GM21576 (cell line): ENCODE results near the gene DPY30.
"Not testable (repeated sequence)": the region's sequence is repeated elsewhere in the genome, so short reads cannot be mapped to it uniquely, and the experiment has no call there.

ENCODE experiments used
- ATAC-seq: cut with Tn5 transposase; IDR thresholded peaks from one replicate; pipeline ENCODE4 v1.9.1; 2021; ENCODE audit warnings: mild to moderate bottlenecking, moderate library complexity; ENCODE audit not compliant: unreplicated experiment

Gene DPY30

DNA sequence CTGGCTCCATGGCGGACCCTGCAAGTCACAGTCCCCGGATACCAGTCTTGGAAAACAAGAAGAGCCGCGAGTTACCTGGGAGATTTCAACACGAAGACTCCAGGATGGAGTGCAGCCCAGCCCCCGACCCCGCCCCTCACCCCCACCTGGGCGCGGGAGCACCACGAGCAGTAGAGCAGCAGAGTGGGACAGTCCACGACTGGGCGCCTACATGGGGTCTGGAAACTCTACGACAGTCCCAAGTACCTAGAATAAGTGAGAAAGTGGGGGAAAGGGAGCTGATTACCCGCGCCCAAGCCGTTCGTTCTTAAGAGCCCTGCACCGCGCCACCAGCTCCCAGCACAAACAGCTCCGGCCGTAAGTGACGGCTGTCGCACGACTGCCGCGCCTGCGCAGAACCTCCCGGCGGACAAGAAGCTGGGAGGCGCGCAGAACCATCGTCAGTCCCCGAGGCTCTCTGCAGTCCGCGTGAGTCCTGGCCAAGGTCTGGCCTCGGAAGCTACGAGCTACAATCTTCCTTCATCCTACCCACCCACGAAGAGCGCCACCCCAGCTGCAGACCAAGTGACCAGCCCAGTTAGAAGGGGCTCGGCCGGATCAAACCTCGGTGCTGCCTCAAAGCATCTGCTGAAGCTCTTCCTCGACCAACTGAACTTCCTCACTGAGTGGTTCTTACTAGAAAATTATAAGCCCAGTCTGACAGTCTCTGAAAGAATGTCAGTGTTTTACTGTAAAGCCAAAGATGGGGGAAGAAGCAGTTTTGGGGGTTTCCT, at the start of gene DPY30:
Gene DPY30 (minus strand): TSS at position 359 of the 773 bp plus-strand sequence. CDS start 349 bp downstream, at position 10.
- peak; percentile 88 for ATAC-seq

DNA sequence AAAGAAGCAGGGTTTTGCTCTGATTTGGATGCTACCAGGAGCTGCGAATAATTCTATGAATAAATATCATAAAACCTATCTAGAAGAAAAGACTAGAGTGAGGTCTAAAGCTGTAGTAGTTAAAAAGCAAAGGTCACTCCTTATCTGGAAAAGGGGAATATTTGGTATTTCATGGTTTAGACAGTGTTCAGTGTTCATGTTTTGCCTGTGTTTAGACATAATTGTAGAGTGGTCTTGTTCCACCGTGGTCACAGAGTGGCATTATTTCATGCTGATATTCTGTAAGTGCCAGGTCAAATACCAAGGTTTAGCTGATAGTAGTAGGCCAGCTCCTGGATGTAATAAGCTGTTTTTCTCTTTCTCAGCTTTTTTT, 34.5 kb upstream of the DPY30 start:
- ATAC-seq = no peak

DNA sequence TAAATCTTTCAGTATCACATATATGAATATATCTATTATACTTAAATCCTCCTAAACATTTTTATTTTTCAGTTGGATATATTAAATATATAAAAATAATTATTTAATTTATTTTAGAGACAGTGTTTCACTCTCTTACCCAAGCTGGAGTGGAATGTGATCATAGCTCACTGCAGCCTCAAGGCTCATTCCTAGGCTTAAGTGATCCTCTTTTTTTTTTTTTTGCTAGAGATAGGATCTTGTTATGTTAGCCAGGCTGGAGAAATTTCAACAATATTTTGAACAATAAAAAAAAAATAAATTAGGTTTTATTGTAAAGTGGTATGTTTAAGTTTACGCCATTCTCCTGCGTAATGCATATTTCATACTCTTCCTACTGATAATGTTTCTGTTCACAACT, 27.9 kb upstream of the DPY30 start:
- no peak for ATAC-seq

DNA sequence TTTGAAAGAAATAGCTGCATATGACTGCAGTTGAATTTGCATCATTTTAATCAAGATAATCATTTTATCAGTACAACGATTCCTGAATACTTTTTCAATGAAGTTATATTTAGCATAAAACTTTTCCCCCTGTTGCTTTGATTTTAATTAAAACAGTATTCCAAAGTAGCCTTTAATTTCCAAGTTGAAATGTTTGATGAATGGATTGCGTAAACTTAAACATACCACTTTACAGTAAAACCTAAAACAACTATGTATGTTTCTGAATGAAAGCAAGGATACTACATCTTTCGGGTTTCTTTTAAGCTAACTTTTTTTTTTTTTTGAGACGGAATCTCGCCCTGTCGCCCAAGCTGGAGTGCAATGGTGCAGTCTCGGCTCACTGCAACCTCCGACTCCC, 25.1 kb upstream of the DPY30 start:
- ATAC-seq = no peak

DNA sequence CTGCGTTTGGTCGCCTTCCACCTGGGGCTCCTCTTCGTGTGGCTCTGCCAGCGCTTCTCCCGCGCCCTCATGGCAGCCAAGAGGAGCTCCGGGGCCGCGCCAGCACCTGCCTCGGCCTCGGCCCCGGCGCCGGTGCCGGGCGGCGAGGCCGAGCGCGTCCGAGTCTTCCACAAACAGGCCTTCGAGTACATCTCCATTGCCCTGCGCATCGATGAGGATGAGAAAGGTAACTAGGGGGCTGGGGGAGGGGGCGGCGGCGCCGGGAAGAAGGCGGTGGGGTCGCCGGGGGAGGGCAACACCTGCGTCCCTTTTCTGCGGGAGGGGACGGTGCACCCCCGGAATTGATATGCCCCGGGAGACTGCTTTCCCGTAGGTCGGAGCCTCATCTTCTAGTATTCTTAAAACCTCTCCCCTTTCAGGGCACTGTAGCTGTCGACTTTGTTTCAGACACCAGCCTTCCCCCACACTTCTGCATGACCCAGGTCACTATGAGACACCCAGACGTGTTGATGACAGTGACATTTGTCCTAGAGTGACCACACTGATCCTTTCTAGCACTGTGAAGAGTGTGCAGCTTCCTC, 24.5 kb upstream of the DPY30 start:
- ATAC-seq = peak; percentile 8

DNA sequence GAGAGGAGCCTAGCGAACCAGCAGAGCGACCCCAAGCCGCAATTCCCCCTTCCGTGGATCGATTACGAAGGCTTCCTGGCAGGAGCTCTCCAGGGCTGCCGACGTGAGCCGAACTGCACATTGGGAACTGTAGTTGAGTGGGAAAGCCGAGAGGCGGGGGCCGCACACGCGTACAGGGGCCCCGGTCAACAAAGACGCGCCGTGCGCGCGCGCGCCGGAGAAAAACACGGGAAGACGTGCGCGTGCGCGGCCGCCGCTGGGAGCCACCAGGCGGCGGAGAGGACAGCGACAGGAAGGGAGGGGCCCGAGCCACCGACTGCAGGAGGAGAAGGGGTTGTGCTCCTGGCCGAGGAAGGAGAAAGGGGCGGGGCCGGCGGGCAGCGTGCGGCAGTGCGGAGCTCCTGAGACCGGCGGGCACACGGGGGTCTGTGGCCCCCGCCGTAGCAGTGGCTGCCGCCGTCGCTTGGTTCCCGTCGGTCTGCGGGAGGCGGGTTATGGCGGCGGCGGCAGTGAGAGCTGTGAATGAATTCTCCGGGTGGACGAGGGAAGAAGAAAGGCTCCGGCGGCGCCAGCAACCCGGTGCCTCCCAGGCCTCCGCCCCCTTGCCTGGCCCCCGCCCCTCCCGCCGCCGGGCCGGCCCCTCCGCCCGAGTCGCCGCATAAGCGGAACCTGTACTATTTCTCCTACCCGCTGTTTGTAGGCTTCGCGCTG, 23.9 kb upstream of the DPY30 start, which contains the start of gene SPAST:
Gene SPAST (plus strand): TSS at position 247 of the 711 bp plus-strand sequence. CDS start 276 bp downstream, at position 523.
- ATAC-seq = peak; percentile 94

DNA sequence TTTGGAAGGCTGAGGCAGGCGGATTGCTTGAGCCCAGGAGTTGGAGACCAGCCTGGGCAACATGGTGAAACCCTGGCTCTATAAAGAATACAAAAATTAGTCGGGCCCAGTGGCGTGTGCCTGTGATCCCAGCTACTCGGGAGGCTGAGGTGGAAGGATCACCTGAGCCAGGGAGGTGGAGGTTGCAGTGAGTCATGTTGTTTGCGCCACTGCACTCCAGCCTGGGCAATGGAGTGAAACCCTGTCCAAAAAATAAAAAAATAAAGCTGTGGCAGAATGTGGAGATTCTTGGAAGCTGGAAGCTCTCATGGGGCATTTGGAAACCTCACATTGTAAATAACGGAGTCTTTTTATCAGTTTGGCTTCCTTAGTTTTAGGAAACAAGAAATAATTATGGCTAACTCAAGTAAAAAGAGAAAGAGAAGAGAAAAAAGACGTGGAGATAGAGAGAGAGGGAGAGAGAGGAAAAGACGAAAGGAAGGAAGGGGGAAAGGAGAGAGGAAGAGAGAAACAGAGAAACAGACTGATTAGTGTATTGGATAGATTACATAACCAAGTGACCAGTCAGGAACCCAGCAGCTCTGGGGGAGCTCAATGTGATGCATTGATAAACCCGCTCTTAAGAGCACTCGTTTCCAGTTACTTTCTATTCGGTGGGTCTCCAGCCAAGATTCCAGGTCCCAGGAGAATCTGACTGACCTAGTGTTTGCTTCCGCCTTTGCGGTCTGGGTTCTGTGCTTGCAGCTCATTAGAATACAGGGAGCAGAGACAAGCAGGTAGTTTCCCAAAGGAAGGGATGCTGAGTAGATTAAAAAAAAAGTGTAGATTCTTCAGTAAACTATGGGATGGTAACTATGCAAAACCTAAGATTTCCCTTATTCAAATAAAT, 22.6 kb upstream of the DPY30 start:
- no peak for ATAC-seq

DNA sequence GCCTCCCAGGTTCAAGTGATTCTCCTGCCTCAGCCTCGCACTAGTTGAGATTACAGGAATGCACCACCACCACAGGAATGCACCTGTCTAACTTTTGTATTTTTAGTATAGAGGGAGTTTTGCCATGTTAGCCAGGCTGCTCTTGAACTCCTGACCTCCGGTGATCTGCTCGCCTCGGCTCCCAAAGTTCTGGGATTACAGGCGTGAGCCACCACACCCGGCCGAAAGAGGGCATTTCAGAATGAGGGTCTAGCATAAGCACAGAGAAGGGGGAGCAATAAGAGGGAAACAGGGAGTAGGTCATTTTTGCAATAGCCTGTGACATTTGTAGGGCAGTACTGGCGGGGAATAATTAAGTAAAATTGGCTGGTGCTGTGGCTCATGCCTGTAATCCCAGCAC, 21.8 kb upstream of the DPY30 start:
- ATAC-seq = no peak

DNA sequence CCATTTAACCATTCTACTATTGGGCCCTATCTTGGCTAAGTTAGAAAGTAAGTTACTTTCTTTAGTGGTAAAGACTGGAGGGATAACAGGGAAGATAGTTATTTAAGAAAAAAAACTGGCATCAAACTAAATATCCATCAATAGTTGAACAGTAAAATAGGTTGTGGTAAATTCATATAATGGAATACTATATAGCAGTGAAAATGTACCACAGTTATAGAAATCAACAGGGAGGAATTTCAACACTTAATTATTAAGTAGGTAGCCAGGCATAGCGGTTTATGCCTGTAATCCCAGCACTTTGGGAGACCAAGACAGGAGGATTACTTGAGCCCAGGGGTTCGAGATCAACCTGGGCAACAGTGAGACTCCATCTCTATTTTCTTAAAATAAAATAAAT, 20.7 kb upstream of the DPY30 start:
- ATAC-seq = no peak

DNA sequence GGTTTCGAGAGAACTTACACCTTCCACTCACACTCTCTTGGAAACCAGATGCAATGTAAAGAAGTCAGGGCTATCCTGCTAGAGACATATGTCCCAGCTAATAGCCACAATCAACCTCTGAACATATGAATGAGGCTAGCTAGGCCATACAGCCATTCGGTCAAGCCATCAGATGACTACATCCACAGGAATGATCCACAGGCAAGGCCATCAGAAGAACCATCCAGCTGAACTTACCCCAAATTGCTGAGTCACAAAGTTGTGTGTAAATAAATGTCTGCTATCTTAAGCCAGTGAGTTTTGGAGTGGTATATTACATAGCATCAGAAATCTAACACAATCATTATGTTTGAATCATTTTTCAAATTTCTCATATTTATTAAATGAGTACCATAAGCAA, 18.5 kb upstream of the DPY30 start:
- ATAC-seq = no peak

DNA sequence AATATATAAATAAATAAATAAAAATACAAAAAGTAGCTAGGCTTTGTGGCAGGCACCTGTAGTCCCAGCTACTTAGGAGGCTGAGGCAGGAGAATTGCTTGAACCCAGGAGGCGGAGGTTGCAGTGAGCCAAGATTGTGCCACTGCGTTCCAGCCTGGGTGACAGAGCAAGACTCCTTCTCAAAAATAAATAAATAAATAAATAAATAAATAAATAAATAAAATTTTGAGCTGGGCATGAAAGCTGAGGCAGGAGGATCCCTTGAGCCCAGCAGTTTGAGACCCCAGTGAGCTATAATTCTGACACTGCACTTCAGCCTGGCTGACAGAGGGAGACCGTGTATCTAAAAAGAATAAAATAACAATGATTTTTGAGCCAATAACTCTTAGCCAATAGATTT, 15.0 kb upstream of the DPY30 start:
- ATAC-seq = not testable (repeated sequence)

DNA sequence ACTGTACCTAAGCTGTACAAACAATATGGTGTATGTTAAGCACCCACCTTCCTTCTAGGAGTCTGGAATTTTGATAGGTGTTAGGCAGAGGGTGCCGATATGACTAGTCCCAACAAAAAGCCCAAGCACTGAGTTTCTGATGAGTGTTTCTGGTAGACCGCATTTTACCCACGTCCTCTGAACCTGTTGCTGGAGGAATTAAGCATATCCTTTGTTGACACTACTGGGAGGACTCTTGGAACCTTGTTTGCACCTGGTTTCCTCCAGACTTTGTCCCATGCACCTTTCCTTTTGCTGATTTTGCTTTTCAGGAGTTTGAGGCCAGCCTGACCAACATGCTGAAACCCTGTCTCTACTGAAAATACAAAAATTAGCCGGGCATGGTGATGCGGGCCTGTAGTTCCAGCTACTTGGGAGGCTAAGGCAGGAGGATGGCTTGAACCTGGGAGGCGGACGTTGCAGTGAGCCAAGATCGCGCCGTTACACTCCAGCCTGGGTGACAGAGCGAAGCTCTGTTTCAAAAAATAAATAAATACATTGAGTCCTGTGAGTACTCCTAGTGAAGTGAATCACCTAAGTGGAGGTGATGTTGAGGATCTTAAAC, 12.3 kb upstream of the DPY30 start:
- ATAC-seq = no peak

DNA sequence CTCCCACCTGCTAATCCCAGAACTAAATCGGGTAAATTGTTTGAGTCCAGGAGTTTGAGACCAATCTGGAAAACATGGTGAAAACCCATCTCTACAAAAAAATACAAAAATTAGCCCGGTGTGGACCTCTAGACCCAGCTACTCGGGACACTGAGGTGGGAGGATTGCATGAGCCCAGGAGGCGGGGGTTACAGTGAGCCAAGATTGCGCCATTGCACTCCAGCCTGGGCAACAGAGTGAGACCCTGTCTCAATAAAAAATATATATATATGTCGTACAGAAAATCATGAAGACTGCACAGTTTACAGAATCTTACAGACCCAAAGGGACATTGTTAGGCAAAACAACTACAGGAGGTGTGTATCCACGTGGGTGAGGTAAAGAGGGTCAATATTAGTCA, 4.0 kb upstream of the DPY30 start:
- ATAC-seq = no peak

DNA sequence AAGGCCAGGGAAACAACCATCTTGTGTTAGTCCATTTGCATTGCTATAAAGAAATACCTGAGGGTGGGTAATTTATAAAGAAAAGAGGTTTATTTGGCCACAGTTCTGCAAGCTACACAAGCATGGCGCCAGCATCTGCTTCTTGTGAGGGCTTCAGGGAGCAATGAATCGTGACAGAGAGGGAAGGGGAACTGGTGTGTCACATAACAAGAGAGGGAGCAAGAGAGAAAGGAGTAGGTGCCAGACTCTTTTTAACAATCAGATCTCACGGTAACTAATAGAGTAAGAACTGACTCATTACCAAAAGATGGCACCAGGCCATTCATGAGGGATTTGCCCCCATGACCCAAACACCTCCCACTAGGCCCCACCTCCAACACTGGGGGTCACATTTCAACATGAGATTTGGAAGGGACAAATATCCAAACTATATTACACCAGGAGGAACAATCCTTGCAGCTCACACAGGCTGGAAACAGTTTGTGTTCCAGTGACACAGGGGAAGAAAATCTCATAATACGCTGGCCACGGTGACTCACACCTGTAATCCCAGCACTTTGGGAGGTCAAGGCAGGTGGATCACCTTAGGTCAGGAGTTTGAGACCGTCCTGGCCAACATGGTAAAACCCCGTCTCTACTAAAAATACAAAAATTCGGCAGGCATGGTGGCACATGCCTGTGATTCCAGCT, 5.3 kb downstream of the DPY30 start:
- not testable (repeated sequence) for ATAC-seq

DNA sequence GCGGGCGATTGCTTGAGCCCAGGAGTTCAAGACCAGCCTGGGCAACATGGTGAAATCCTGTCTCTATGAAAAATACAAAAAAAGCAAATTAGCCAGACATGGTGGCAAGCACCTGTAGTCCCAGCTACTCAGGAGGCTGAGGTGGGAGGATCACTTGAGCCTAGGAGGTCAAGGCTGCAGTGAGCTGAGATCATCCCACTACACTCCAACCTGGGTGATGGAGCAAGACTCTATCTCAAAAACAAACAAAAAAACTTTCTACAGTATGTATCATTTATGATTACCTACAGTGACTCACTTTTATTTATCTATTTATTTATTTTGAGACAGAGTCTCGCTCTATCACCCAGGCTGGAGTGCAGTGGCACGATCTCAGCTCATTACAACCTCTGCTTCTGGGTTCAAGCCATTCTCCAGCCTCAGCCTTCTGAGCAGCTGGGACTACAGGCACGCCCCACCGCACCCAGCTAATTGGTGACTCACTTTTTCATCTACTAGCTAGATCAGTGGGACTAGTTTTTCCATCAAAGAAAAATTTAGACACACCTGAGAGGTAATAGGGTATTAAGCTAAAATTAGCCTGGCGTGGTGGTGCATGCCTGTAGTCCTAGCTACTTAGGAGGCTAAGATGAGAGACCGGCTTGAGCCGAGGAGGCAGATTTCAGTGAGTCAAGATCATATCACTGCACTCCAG, 20.7 kb downstream of the DPY30 start:
- not testable (repeated sequence) for ATAC-seq

DNA sequence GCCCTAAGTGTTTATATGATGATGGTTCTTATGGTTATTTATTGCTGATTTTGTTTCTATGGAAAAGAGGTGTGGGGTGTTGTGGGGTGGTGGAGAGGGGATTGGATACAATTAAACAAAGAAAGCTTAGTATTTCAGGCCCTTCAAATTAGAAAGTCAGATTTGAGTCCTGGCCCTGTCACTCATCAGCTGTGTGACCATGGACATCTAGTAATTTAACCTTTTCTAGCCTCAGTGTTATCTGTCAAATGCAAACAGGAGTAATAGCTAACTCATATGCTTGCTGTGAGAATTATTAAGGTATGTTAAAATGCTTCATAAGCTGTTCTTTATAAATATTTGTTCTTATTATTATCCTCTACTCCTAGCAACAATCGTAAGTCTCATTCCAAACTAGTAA, 26.7 kb downstream of the DPY30 start:
- no peak for ATAC-seq

DNA sequence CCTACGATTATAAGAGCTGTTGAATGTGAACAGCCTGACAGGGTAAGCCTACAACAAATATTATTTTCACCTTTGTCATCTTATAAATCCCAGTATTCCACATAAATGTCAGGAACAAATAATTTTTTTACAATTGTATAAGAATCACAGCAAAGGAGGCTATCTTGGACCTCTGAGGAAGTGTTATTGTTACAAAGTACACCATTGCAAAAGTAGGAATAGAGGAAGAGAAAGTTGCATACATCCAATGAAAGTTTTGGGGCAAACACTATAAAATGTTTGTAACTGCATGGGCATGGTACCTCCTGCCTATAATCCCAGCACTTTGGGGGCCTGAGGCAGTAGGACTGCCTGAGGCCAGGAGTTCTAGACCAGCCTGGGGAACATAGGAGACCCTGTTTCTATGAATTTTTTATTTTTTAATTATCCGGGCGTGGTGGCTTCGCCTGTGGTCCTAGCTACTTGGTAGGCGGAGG, 28.1 kb downstream of the DPY30 start:
- ATAC-seq = no peak

DNA sequence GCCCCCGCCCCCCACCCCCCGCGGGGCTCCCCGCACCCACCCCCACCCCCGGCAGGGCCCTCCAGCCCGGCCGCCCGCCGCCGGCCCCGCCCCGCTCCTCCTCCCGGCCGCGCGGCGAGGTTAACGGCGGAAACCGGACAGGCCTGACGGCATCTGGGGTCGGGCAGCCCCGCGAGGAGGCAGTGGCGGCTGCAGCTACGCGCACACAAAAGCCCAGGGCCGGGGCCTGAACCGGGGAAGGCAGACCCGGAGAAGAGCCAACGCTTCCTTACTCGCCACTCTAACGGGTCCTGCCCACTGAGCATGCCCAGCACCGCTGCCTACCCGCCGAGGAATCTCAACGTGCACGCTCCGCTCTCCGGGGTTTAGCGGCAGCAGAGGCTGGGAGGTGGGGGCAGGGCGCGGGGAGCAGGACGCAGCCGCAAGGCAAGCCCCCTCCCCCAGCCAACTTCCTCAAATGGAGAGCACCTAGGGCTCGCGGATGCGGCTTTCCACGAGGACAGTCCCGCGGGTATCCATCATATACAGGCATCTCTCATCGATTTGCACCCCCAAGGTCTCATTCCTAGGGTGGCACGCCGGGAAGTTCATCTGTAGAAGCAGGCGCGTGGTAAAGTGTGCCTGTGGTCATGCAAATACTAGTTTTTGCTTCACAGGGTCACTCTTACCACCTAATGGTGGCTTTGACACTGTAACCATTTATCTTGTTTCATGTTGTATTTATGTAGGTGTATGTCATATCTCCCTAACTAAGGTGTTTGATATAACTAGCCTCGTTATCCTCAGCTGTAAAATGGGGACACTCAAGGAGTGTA, 28.7 kb downstream of the DPY30 start, which contains the start of gene MEMO1:
Gene MEMO1 (minus strand): TSS at position 339 of the 815 bp plus-strand sequence. CDS start 761 bp downstream, outside the sequence.
- ATAC-seq = peak; percentile 58
